Peyer's patch (tissue), 4 donors: ENCODE results near the gene PRR33.

Source experiments
- CTCF ChIP-seq, 6 experiments: fragments of 450-650 bp in 4 of 6; fragments of 200-600 bp in 2 of 6; sonication (generic) in 1 of 6; IDR thresholded peaks; one replicate each; pipeline ENCODE4 v1.5.1; 2017 to 2019; ENCODE audit warnings: antibody characterized with exemption in 6 of 6, mild to moderate bottlenecking in 3 of 6, moderate library complexity in 1 of 6
- POLR2A ChIP-seq, 2 donors: fragments of 450-650 bp; IDR thresholded peaks; one replicate each; pipeline ENCODE4 v1.5.1; 2017; ENCODE audit warnings: antibody characterized with exemption in 2 of 2, mild to moderate bottlenecking in 2 of 2, moderate library complexity in 2 of 2

DNA sequence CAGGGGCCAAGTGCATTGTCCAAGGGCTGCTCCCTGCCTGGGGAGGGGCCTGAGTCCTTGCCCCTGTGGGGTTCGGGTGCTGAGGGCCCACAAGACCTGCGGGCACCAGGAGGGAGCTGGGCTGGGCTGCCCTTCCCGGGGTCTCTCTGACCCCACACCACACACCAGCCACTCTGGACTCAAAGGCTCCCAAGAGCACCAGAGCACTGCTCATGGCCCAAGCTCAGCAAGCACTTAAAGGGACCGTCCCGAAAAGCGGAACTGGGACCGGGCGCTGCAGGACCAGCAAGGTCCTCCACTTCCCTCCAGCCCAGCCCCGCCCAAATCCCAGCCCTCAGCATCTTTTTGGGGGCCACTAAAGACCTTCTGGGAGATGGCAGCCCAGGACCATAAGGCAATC lies 33.5 kb downstream of the PRR33 start:
- TF ChIP-seq CTCF (IDR thresholded peaks at IDR 0.05) (no peak), POLR2A (IDR thresholded peaks at IDR 0.05) (no peak)
